Tibial nerve (tissue), 4 donors: ENCODE results near the gene EXOC6B. TPM values are rescaled to one million over a fixed set of nuclear protein-coding genes. Genes with fewer than 3 reads are reported as not detected.
A peak's percentile ranks its signal among the peaks of the same experiment; 100 is the strongest.

Experiments
- DNase-seq, 2 donors: peaks; one replicate each; pipeline ENCODE4 v3.0.0-alpha.2; 2019; ENCODE audit warnings: low spot score in 2 of 2
- H3K27ac ChIP-seq, 4 donors: fragments of 200-600 bp; sonication (generic) in 3 of 4; one replicate each; pipeline ENCODE4 v1.5.1; 2017 to 2019; ENCODE audit warnings: mild to moderate bottlenecking in 1 of 4
- H3K27me3 ChIP-seq, 2 donors: fragments of 200-600 bp; sonication (generic) in 1 of 2; one replicate each; pipeline versions ENCODE4 v1.5.1 to v1.6.0; 2017 to 2019
- H3K36me3 ChIP-seq, 3 donors: fragments of 200-600 bp; sonication (generic); one replicate each; pipeline ENCODE4 v1.5.1; 2018 to 2019
- H3K4me1 ChIP-seq, 4 donors: fragments of 200-600 bp; sonication (generic) in 3 of 4; one replicate each; pipeline ENCODE4 v1.5.1; 2017 to 2019
- H3K4me3 ChIP-seq, 4 donors: fragments of 200-600 bp; sonication (generic) in 3 of 4; one replicate each; pipeline ENCODE4 v1.5.1; 2017 to 2019; ENCODE audit warnings: mild to moderate bottlenecking in 1 of 4, moderate library complexity in 1 of 4
- H3K9me3 ChIP-seq, 4 donors: fragments of 200-600 bp; sonication (generic) in 3 of 4; one replicate each; pipeline ENCODE4 v1.5.1; 2017 to 2019
- EP300 ChIP-seq, 2 donors: sonication (generic); formaldehyde crosslinking; IDR thresholded peaks; one replicate each; pipeline ENCODE4 v1.6.1; 2017; ENCODE audit warnings: antibody characterized with exemption in 2 of 2, mild to moderate bottlenecking in 1 of 2
- POLR2A ChIP-seq, 2 donors: fragments of 450-650 bp; IDR thresholded peaks; one replicate each; pipeline ENCODE4 v1.6.1; 2017; ENCODE audit warnings: antibody characterized with exemption in 2 of 2, mild to moderate bottlenecking in 2 of 2, moderate library complexity in 2 of 2
- WGBS, 2 donors: methylation state at CpG; one replicate each; pipeline ENCODE4 v1.1.5; 2018; 5-methylcytosine and 5-hydroxymethylcytosine counted together
- total RNA-seq, 4 donors: library from RNA; depleted of rRNA; stranded (reverse); fragments of >200 nt; gene quantifications; one replicate each; pipeline ENCODE4 v1.1.0, GENCODE V29; 2016
- TF ChIP-seq, protein P1 (sequence below), 5 experiments: fragments of 200-600 bp in 3 of 5; fragments of 450-650 bp in 2 of 5; sonication (generic) in 3 of 5; IDR thresholded peaks; one replicate each; pipeline ENCODE4 v1.5.1; 2016 to 2019; ENCODE audit warnings: antibody characterized with exemption in 5 of 5, mild to moderate bottlenecking in 3 of 5, moderate library complexity in 2 of 5

The EXOC6B gene
- total RNA-seq, 4 donors from 2014 or later = 22.1 to 41.1 (median 30.3) TPM

DNA sequence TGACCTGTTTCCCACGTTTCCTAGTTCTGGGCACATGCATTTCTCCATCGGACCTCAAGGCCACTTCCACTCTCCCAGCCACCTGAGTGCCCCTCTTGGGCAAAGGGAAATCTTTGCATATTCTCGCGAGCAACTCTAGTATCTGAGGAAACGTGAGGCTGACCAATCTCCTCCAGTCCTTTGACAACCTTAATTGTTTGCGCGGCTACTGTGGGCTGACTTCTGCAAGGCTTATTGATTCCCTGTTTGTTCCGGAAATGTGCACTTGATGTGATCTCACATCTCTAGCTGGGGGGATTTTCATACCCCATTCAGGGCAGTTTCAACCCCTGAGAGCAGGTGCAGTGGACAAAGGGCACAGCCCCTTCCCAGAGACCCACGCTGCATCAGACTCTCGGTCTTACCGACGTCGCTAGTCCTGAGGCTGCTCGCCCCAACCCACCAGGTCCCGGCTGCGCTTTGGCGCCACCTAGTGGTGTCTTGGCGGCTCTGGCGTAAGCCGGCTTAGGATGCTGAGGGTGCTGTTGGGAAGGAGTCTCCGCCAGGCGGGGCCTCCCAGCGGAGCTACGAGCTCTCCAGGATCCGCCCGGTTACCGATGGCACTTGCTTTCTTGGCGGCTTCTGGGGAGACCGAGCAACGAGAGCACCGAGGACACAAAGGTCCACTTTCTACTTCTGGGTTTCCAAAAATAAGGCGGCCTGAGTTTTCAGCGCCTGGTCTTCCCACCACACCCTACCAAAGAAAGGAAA, 36.6 kb upstream of the EXOC6B start:
- Histone ChIP-seq H3K27ac (no peak overlapping the region), H3K27me3 (peaks cover 0 to 33% of the 10 kb centered on the region in 2 donors), H3K36me3 (no peaks in the 10 kb centered on the region), H3K9me3 (no peaks in the 10 kb centered on the region), H3K4me3 (peak overlapping the region in 2 of 4 donors; percentile 4 to 27), H3K4me1 (peaks cover 0 to 12% (median 5%) of the 10 kb centered on the region in 4 donors)
- WGBS, 2 donors = 8 to 12% methylated on average over 19 to 32 of the region's 33 CpGs
- no peak for TF ChIP-seq POLR2A (IDR thresholded peaks at IDR 0.05)
- TF ChIP-seq, protein P1, sequence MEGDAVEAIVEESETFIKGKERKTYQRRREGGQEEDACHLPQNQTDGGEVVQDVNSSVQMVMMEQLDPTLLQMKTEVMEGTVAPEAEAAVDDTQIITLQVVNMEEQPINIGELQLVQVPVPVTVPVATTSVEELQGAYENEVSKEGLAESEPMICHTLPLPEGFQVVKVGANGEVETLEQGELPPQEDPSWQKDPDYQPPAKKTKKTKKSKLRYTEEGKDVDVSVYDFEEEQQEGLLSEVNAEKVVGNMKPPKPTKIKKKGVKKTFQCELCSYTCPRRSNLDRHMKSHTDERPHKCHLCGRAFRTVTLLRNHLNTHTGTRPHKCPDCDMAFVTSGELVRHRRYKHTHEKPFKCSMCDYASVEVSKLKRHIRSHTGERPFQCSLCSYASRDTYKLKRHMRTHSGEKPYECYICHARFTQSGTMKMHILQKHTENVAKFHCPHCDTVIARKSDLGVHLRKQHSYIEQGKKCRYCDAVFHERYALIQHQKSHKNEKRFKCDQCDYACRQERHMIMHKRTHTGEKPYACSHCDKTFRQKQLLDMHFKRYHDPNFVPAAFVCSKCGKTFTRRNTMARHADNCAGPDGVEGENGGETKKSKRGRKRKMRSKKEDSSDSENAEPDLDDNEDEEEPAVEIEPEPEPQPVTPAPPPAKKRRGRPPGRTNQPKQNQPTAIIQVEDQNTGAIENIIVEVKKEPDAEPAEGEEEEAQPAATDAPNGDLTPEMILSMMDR (IDR thresholded peaks at IDR 0.05) = peak; percentile 91 to 97 (median 92)
- peak; percentile 67 to 81 for DNase-seq

DNA sequence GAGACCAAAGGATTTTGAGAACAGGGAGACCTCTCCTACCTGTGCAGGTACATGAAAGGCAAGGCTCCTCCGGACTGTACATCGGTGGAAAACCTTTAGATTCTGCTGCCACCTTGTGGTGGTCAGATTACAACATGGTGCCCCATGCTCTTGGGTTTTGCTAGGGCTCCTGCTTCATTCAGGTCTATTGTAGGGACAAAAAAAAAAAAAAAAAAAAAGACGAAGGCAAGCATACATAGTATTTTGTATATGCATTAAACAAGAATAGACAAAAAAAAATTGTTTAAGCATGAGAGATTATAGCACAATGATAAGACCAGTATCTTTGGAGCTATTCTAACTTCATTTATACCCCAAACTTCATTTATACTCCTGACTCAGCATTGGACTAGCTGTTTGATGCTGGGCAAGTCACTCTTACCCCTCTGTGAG, 34.0 kb upstream of the EXOC6B start:
- H3K36me3 ChIP-seq = no peaks in the 10 kb centered on the region
- H3K4me1 ChIP-seq = peaks cover 0 to 12% (median 5%) of the 10 kb centered on the region in 4 donors
- no peaks in the 10 kb centered on the region for H3K9me3 ChIP-seq
- H3K27ac ChIP-seq = no peak overlapping the region
- no peak overlapping the region for H3K4me3 ChIP-seq
- peaks cover 0 to 53% of the 10 kb centered on the region in 2 donors for H3K27me3 ChIP-seq
- WGBS, 2 donors = 3 to 7% methylated on average over 3 of the region's 3 CpGs
- peak in 1 of 2 donors; percentile 30 for DNase-seq
- TF ChIP-seq, protein P1 (IDR thresholded peaks at IDR 0.05) = peak; percentile 39 to 49 (median 44)
- TF ChIP-seq EP300 (IDR thresholded peaks at IDR 0.05) = no peak

DNA sequence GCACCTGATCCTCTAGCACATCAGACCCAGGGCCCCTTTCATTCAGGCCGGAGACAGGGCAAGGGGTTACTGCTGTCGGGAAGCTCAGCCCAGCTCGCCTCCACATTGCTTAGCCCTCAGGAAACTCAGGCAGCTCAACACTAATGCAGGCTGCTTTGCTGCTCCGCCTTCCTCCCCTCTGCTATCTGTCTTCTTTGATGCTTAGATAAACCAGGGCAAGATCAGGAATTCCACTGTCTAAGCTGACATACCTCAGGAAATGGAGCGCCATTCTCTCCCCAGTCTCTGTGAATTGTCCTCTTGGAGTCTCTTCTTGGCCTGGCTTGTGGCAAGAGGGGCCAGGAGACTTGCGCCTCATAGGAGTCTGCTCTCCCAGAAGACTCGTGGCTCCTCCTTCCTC, 25.5 kb upstream of the EXOC6B start:
- H3K4me3 ChIP-seq = no peak overlapping the region
- H3K27me3 ChIP-seq = peaks cover 0 to 31% of the 10 kb centered on the region in 2 donors
- no peaks in the 10 kb centered on the region for H3K4me1 ChIP-seq
- H3K27ac ChIP-seq = no peak overlapping the region
- no peaks in the 10 kb centered on the region for H3K9me3 ChIP-seq
- 60 to 75% methylated on average over 7 of the region's 7 CpGs for WGBS, 2 donors
- TF ChIP-seq, protein P1 (IDR thresholded peaks at IDR 0.05) = no peak
- TF ChIP-seq EP300 (IDR thresholded peaks at IDR 0.05) (no peak), POLR2A (IDR thresholded peaks at IDR 0.05) (no peak)
- no peaks in the 10 kb centered on the region for H3K36me3 ChIP-seq
- no peak for DNase-seq

DNA sequence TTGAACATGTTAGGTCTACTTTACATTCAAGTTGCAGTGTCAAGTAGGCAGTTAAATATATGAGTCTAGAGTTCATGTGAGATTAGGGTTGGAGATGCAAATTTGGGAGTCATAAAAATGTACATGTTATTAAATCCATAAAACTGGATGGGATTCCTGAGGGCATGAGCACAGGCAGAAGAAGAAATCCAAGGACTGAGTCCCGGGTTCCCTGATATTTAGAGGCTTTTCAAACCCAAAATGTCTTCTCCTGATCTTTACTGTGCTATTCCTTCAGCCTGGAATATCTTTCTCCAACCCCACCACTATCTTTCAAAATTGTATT, 23.3 kb upstream of the EXOC6B start:
- Histone ChIP-seq H3K36me3 (no peaks in the 10 kb centered on the region), H3K4me3 (no peak overlapping the region), H3K27me3 (peaks cover 0 to 11% of the 10 kb centered on the region in 2 donors), H3K4me1 (no peaks in the 10 kb centered on the region), H3K9me3 (no peaks in the 10 kb centered on the region), H3K27ac (no peak overlapping the region)
- 69 to 79% methylated on average over 1 of the region's 1 CpG for WGBS, 2 donors
- no peak for DNase-seq
- TF ChIP-seq POLR2A (IDR thresholded peaks at IDR 0.05) = no peak
- TF ChIP-seq EP300 (IDR thresholded peaks at IDR 0.05) = no peak
- TF ChIP-seq, protein P1 (IDR thresholded peaks at IDR 0.05) = no peak

DNA sequence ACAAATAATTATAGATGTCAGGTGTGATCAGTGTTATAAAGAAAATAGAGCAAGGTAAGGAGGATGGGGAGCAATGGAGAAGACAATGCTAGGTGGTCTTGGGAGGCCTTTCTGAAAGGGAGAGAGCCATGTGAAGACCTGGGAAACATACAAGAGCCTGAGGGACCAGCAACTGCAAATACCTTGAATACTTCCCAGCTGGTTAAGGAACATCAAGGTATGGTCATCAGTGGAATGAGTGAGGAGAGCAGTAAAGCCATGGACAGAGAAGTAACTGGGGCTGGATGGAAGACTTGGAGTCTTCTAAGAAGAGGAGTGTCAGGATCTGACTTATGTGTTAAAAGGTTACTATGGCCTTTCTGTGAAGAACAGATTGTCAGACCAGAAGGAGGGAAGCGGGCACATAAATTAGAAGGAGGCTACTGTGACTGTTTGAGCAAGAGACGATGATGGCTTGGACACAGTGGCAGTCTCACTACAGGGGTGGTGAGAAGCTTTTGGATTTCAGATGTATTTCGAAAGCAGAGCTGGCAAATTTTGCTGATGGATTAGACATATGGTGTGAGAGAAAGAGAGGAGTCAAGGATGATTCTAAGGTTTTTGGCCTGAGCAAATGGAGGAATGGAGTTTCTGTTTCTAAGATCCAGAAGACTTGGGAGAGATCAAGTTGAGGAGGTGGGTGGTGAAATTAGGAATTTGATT, 22.8 kb upstream of the EXOC6B start:
- Histone ChIP-seq H3K4me3 (no peak overlapping the region), H3K27ac (no peak overlapping the region), H3K9me3 (no peaks in the 10 kb centered on the region), H3K27me3 (peaks cover 0 to 6% of the 10 kb centered on the region in 2 donors), H3K36me3 (no peaks in the 10 kb centered on the region), H3K4me1 (no peaks in the 10 kb centered on the region)
- TF ChIP-seq, protein P1 (IDR thresholded peaks at IDR 0.05) = no peak
- TF ChIP-seq EP300 (IDR thresholded peaks at IDR 0.05) = no peak
- TF ChIP-seq POLR2A (IDR thresholded peaks at IDR 0.05) = no peak
- DNase-seq = no peak
- 81 to 83% methylated on average over 3 of the region's 3 CpGs for WGBS, 2 donors
